HepG2 (cell line): Measurements from ENCODE around the gene RAD18. TPM values are rescaled to one million over a fixed set of nuclear protein-coding genes. Genes with fewer than 3 reads are reported as not detected.

Source experiments
- BORCS8-MEF2B ChIP-seq: sonication (generic); formaldehyde crosslinking; IDR thresholded peaks from 2 replicates; pipeline ENCODE4 v1.8.0; 2022; ENCODE audit warnings: mild to moderate bottlenecking, missing genetic modification reagents
- CHD2 ChIP-seq: IDR thresholded peaks from 2 replicates; pipeline ENCODE4 v1.6.1; 2011; ENCODE audit warnings: low read depth, low read length, improper control_type of control experiment
- ESRRA ChIP-seq: sonication (generic); formaldehyde crosslinking; IDR thresholded peaks from 2 replicates; pipeline ENCODE4 v1.5.1; 2020; ENCODE audit warnings: mild to moderate bottlenecking, low read depth, missing genetic modification reagents
- FOXC1 ChIP-seq: sonication (generic); formaldehyde crosslinking; IDR thresholded peaks from 2 replicates; pipeline ENCODE4 v1.8.0; 2022; ENCODE audit warnings: mild to moderate bottlenecking, missing genetic modification reagents, borderline replicate concordance
- HDAC6 ChIP-seq: fragments of 200-600 bp; sonication (generic); IDR thresholded peaks from 2 replicates; pipeline ENCODE4 v1.7.0; 2017; ENCODE audit warnings: mild to moderate bottlenecking, antibody characterized with exemption, low read length, low read depth
- KLF12 ChIP-seq: sonication (generic); formaldehyde crosslinking; IDR thresholded peaks from 2 replicates; pipeline ENCODE4 v1.4.0; 2020; ENCODE audit warnings: missing genetic modification reagents, borderline replicate concordance
- WIZ ChIP-seq: sonication (generic); formaldehyde crosslinking; IDR thresholded peaks from 2 replicates; pipeline ENCODE4 v1.5.1; 2020; ENCODE audit warnings: mild to moderate bottlenecking, missing genetic modification reagents
- ZFX ChIP-seq: sonication (generic); formaldehyde crosslinking; IDR thresholded peaks from 2 replicates; pipeline ENCODE4 v1.4.0; 2020; ENCODE audit warnings: mild to moderate bottlenecking, low read depth, missing genetic modification reagents, moderate library complexity
- ZNF160 ChIP-seq: sonication (generic); formaldehyde crosslinking; IDR thresholded peaks from 2 replicates; pipeline ENCODE4 v1.8.0; 2022; ENCODE audit warnings: mild to moderate bottlenecking, inconsistent platforms, missing genetic modification reagents
- ZNF703 ChIP-seq: sonication (generic); formaldehyde crosslinking; IDR thresholded peaks from 2 replicates; pipeline ENCODE4 v1.5.1; 2020; ENCODE audit warnings: missing genetic modification reagents, mild to moderate bottlenecking, moderate library complexity, borderline replicate concordance
- polyA plus RNA-seq, 8 experiments: library from polyadenylated mRNA; depleted of rRNA in 3 of 8; stranded (reverse) in 7 of 8; unstranded in 1 of 8; fragments of >200 nt; fragmentation: Illumina TruSeq in 4 of 8; extraction: Trizol in 4 of 8; gene quantifications; 2 replicates each; pipeline versions ENCODE4 v1.2.1 to v1.2.3, GENCODE V29; 2011 to 2016; ENCODE audit warnings: low read depth in 4 of 8, missing spikeins in 1 of 8, mixed read lengths in 1 of 8; ENCODE audit not compliant: insufficient read depth in 1 of 8
- total RNA-seq, 5 experiments: library from RNA; depleted of rRNA; stranded (reverse); fragments of >200 nt; fragmentation: Illumina TruSeq; extraction: Trizol; gene quantifications; 2 replicates each; pipeline ENCODE4 v1.2.3, GENCODE V29; 2016; ENCODE audit warnings: low read depth in 1 of 5
- TF ChIP-seq, protein P1 (sequence below): sonication (generic); formaldehyde crosslinking; IDR thresholded peaks from 2 replicates; pipeline ENCODE4 v1.5.0; 2020; ENCODE audit warnings: mild to moderate bottlenecking, missing genetic modification reagents
- TF ChIP-seq, protein P2 (sequence below): IDR thresholded peaks from 2 replicates; pipeline ENCODE4 v1.6.1; 2016; ENCODE audit warnings: mild to moderate bottlenecking
- TF ChIP-seq, protein P3 (sequence below): sonication (generic); formaldehyde crosslinking; IDR thresholded peaks from 2 replicates; pipeline ENCODE4 v1.8.0; 2022; ENCODE audit warnings: mild to moderate bottlenecking, missing genetic modification reagents; ENCODE audit not compliant: insufficient replicate concordance
- TF ChIP-seq, protein P4 (sequence below), 2 experiments: IDR thresholded peaks; 2 replicates each; pipeline ENCODE4 v1.6.1; 2011 to 2012; ENCODE audit warnings: low read length in 2 of 2, borderline replicate concordance in 1 of 2, low read depth in 1 of 2, mild to moderate bottlenecking in 1 of 2, moderate library complexity in 1 of 2
- TF ChIP-seq, protein P5 (sequence below): IDR thresholded peaks from 2 replicates; pipeline ENCODE4 v1.6.1; 2016; ENCODE audit warnings: missing compliant biosample characterization, missing genetic modification reagents, borderline replicate concordance

The RAD18 gene
- total and polyA plus RNA-seq, 2 of the 13 experiments (the other 11 are each of a cell fraction or from before 2014, with no cell fraction given) = 5.9 to 20.7 TPM

DNA sequence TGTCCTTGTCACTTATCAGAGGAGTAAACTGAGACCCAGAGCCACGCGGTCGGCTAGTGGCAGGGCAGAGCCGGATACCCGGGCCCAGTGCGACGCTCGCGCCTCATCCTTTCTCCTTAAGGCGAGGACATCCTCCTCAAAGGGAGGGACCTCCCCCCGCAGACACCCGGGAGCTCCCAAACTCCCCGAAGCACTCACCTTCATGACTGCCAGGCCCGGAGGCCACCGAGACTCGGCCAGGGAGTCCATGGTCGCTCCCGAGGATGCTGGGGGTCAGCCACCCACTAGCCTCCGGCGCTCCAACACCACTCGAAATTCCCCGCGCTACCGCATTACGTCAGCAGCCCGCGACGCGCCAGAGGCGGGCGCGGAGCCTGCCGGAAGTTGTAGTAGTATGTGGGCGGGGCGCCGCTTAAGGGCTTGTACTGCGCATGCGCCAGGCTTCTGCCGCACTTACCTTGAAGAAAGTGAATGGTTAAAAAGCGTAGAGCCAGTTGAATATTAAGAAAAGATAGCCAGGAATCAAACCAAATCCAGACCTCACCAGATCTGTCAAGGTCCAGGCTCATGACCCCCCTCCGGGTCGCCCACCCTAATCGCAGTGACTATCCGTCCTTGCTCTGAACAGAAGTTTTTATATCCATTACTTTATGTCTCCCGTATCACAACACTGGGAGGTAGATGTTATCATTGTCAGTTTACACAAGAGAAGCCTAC is at the start of gene RAD18 (continued):
- TF ChIP-seq, protein P1, sequence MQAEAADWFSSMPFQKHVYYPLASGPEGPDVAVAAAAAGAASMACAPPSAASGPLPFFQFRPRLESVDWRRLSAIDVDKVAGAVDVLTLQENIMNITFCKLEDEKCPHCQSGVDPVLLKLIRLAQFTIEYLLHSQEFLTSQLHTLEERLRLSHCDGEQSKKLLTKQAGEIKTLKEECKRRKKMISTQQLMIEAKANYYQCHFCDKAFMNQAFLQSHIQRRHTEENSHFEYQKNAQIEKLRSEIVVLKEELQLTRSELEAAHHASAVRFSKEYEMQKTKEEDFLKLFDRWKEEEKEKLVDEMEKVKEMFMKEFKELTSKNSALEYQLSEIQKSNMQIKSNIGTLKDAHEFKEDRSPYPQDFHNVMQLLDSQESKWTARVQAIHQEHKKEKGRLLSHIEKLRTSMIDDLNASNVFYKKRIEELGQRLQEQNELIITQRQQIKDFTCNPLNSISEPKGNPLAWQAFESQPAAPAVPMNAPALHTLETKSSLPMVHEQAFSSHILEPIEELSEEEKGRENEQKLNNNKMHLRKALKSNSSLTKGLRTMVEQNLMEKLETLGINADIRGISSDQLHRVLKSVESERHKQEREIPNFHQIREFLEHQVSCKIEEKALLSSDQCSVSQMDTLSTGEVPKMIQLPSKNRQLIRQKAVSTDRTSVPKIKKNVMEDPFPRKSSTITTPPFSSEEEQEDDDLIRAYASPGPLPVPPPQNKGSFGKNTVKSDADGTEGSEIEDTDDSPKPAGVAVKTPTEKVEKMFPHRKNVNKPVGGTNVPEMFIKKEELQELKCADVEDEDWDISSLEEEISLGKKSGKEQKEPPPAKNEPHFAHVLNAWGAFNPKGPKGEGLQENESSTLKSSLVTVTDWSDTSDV (CRISPR knock-in tag) = peak; percentile 82; the same call in 1 of the 2 replicates
- TF ChIP-seq, protein P2, sequence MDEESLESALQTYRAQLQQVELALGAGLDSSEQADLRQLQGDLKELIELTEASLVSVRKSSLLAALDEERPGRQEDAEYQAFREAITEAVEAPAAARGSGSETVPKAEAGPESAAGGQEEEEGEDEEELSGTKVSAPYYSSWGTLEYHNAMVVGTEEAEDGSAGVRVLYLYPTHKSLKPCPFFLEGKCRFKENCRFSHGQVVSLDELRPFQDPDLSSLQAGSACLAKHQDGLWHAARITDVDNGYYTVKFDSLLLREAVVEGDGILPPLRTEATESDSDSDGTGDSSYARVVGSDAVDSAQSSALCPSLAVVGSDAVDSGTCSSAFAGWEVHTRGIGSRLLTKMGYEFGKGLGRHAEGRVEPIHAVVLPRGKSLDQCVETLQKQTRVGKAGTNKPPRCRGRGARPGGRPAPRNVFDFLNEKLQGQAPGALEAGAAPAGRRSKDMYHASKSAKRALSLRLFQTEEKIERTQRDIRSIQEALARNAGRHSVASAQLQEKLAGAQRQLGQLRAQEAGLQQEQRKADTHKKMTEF (CRISPR knock-in tag) = peak; percentile 88
- TF ChIP-seq HDAC6 (no peak), BORCS8-MEF2B (peak; percentile 88), ZNF703 (CRISPR knock-in tag) (0 out of 2 replicates have a peak, but pooled peaks have one; percentile 63), KLF12 (CRISPR knock-in tag) (peak; percentile 46; the same call in 1 of the 2 replicates), ZFX (CRISPR knock-in tag) (peak; percentile 78), CHD2 (no peak), FOXC1 (CRISPR knock-in tag) (peak; percentile 58; the same call in 1 of the 2 replicates), ESRRA (CRISPR knock-in tag) (no peak), WIZ (no peak), ZNF160 (CRISPR knock-in tag) (no peak)
- TF ChIP-seq, protein P3, sequence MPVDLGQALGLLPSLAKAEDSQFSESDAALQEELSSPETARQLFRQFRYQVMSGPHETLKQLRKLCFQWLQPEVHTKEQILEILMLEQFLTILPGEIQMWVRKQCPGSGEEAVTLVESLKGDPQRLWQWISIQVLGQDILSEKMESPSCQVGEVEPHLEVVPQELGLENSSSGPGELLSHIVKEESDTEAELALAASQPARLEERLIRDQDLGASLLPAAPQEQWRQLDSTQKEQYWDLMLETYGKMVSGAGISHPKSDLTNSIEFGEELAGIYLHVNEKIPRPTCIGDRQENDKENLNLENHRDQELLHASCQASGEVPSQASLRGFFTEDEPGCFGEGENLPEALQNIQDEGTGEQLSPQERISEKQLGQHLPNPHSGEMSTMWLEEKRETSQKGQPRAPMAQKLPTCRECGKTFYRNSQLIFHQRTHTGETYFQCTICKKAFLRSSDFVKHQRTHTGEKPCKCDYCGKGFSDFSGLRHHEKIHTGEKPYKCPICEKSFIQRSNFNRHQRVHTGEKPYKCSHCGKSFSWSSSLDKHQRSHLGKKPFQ (CRISPR knock-in tag) = peak; percentile 66
- TF ChIP-seq, protein P4, sequence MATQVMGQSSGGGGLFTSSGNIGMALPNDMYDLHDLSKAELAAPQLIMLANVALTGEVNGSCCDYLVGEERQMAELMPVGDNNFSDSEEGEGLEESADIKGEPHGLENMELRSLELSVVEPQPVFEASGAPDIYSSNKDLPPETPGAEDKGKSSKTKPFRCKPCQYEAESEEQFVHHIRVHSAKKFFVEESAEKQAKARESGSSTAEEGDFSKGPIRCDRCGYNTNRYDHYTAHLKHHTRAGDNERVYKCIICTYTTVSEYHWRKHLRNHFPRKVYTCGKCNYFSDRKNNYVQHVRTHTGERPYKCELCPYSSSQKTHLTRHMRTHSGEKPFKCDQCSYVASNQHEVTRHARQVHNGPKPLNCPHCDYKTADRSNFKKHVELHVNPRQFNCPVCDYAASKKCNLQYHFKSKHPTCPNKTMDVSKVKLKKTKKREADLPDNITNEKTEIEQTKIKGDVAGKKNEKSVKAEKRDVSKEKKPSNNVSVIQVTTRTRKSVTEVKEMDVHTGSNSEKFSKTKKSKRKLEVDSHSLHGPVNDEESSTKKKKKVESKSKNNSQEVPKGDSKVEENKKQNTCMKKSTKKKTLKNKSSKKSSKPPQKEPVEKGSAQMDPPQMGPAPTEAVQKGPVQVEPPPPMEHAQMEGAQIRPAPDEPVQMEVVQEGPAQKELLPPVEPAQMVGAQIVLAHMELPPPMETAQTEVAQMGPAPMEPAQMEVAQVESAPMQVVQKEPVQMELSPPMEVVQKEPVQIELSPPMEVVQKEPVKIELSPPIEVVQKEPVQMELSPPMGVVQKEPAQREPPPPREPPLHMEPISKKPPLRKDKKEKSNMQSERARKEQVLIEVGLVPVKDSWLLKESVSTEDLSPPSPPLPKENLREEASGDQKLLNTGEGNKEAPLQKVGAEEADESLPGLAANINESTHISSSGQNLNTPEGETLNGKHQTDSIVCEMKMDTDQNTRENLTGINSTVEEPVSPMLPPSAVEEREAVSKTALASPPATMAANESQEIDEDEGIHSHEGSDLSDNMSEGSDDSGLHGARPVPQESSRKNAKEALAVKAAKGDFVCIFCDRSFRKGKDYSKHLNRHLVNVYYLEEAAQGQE (IDR thresholded peaks at IDR 0.05; ENCODE audit: borderline replicate concordance in 1 of 2, low read depth in 1 of 2, low read length in 2 of 2) = peak in 1 of 2 experiments; percentile 61; a peak in 1 of 4 replicates
- TF ChIP-seq, protein P5, sequence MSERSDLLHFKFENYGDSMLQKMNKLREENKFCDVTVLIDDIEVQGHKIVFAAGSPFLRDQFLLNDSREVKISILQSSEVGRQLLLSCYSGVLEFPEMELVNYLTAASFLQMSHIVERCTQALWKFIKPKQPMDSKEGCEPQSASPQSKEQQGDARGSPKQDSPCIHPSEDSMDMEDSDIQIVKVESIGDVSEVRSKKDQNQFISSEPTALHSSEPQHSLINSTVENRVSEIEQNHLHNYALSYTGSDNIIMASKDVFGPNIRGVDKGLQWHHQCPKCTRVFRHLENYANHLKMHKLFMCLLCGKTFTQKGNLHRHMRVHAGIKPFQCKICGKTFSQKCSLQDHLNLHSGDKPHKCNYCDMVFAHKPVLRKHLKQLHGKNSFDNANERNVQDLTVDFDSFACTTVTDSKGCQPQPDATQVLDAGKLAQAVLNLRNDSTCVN (CRISPR knock-in tag) = no peak; the same call in 1 of the 2 replicates
